Activated CD8-positive, alpha-beta T cell treated with anti-CD3 and anti-CD28 coated beads for 36 hours (primary cell): ENCODE data around the gene ZNF335. TPM values are rescaled to one million over a fixed set of nuclear protein-coding genes. Genes with fewer than 3 reads are reported as not detected.

Source experiments
- ATAC-seq: fragments of 200-7000 bp; cut with Tn5 transposase; one replicate; pipeline ENCODE4 v1.10.0; 2021; ENCODE audit warnings: mild to moderate bottlenecking, moderate library complexity
- CTCF ChIA-PET: fragments of 350-600 bp; sonication (Branson Sonifier 250); formaldehyde crosslinking; loops from one replicate; lab custom pipeline; 2021; ENCODE audit warnings: antibody characterized with exemption; lab: Charles Lee
- POLR2A ChIA-PET: fragments of 350-600 bp; sonication (Branson Sonifier 250); formaldehyde crosslinking; loops from one replicate; lab custom pipeline; 2021; ENCODE audit warnings: antibody characterized with exemption; lab: Charles Lee
- DNase-seq: peaks from one replicate; pipeline ENCODE4 v3.0.0-alpha.2; 2020
- H3K27ac Mint-ChIP-seq: one replicate; pipeline ENCODE4 v1.8.0; 2021; ENCODE audit warnings: mild to moderate bottlenecking, mixed read lengths
- H3K27me3 Mint-ChIP-seq: one replicate; pipeline ENCODE4 v1.8.0; 2021; ENCODE audit warnings: mixed read lengths
- H3K36me3 Mint-ChIP-seq: one replicate; pipeline ENCODE4 v1.8.0; 2021; ENCODE audit warnings: low read depth, mixed read lengths
- H3K4me1 Mint-ChIP-seq: one replicate; pipeline ENCODE4 v1.8.0; 2021; ENCODE audit warnings: low read depth, mixed read lengths
- H3K4me3 Mint-ChIP-seq: one replicate; pipeline ENCODE4 v1.8.0; 2021; ENCODE audit warnings: mild to moderate bottlenecking, moderate library complexity, mixed read lengths
- H3K9me3 Mint-ChIP-seq: one replicate; pipeline ENCODE4 v1.8.0; 2021; ENCODE audit warnings: mixed read lengths
- intact Hi-C: fragments of 100-400 bp; cut with micrococcal nuclease; formaldehyde crosslinking; loops from one replicate; pipeline ENCODE4 v1.10.0; 2022
- total RNA-seq, 2 experiments: library from RNA; stranded (reverse); gene quantifications; one replicate each; pipeline ENCODE4 v1.2.3, GENCODE V29; 2021
- TF ChIP-seq, protein P1 (sequence below): fragments of 200-600 bp; IDR thresholded peaks from one replicate; pipeline ENCODE4 v1.8.0; 2022; ENCODE audit warnings: antibody characterized with exemption, mild to moderate bottlenecking

The ZNF335 gene
- total RNA-seq, 2 experiments from 2014 or later: 27.0 to 28.8 TPM

GRCh38 chr20:45910670-45911485, 61.1 kb downstream of the ZNF335 start:
- peak overlapping the region; percentile 79 for H3K27ac Mint-ChIP-seq
- H3K36me3 Mint-ChIP-seq: no peaks in the 10 kb centered on the region
- CTCF ChIA-PET: interaction anchor here (0.7 to 1.9 kb wide), 2 partner anchors 52 to 59 kb away, joined by 3 to 7 read pairs; no protein-coding TSS in a partner anchor
- H3K9me3 Mint-ChIP-seq: no peaks in the 10 kb centered on the region
- TF ChIP-seq, protein P1, sequence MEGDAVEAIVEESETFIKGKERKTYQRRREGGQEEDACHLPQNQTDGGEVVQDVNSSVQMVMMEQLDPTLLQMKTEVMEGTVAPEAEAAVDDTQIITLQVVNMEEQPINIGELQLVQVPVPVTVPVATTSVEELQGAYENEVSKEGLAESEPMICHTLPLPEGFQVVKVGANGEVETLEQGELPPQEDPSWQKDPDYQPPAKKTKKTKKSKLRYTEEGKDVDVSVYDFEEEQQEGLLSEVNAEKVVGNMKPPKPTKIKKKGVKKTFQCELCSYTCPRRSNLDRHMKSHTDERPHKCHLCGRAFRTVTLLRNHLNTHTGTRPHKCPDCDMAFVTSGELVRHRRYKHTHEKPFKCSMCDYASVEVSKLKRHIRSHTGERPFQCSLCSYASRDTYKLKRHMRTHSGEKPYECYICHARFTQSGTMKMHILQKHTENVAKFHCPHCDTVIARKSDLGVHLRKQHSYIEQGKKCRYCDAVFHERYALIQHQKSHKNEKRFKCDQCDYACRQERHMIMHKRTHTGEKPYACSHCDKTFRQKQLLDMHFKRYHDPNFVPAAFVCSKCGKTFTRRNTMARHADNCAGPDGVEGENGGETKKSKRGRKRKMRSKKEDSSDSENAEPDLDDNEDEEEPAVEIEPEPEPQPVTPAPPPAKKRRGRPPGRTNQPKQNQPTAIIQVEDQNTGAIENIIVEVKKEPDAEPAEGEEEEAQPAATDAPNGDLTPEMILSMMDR: no peak
- ATAC-seq (peak; percentile 96), DNase-seq (peak; percentile 100)
- intact Hi-C loops: no loop called here
- H3K27me3 Mint-ChIP-seq: peaks cover 8% of the 10 kb centered on the region
- H3K4me1 Mint-ChIP-seq: peaks cover 17% of the 10 kb centered on the region
- peak overlapping the region; percentile 86 for H3K4me3 Mint-ChIP-seq
- POLR2A ChIA-PET: interaction anchor here (0.7 to 4.4 kb wide), 12 partner anchors 9 to 98 kb away, joined by 3 to 35 read pairs (median 4); partner anchors contain the start of genes CTSA, NEURL2, PCIF1 and UBE2C

- peaks cover 8% of the 10 kb centered on the region for H3K27me3 Mint-ChIP-seq
- ChIA-PET POLR2A (interaction anchor here (1.0 to 4.4 kb wide), 11 partner anchors 10 to 97 kb away, joined by 3 to 35 read pairs (median 6); partner anchors contain the start of genes CTSA, NEURL2, PCIF1 and UBE2C), CTCF (interaction anchor here (1.9 kb wide), 1 partner anchor 60 kb away, joined by 7 read pairs; no protein-coding TSS in a partner anchor)
- intact Hi-C loops: no loop called here
- peak overlapping the region; percentile 86 for H3K4me3 Mint-ChIP-seq
- no peaks in the 10 kb centered on the region for H3K9me3 Mint-ChIP-seq
- TF ChIP-seq, protein P1: no peak
- no peak for ATAC-seq
- H3K4me1 Mint-ChIP-seq: peaks cover 17% of the 10 kb centered on the region
- H3K27ac Mint-ChIP-seq: peak overlapping the region; percentile 76
- H3K36me3 Mint-ChIP-seq: no peaks in the 10 kb centered on the region
- no peak for DNase-seq
Measured at GRCh38 chr20:45909817-45910669, 62.0 kb downstream of the ZNF335 start.

DNA sequence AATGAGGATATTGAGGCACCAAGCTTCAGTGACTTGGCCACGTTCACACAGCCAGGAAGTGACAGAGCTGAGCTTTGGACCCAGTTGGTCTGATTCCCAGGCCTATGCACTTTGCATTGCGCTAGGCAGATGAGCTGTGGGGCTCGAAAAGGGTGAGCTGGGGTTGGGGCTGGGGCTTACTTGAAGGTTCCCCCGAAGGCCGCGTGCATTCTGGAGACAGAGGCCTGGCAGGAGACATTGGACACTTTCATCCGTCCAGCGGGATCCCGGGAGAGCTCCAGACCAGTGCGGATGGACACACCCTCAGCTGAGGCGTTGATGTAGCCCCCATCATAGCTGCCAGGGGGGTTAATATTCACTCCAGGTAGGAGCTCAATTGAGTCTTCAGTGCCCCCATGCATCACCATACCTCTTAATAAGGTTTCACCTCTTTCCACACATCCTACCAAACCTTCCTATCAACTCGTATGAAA, 62.6 kb downstream of the ZNF335 start:
- Mint-ChIP-seq H3K27me3 (peaks cover 5% of the 10 kb centered on the region), H3K4me3 (no peak overlapping the region), H3K4me1 (peaks cover 17% of the 10 kb centered on the region), H3K36me3 (no peaks in the 10 kb centered on the region), H3K9me3 (no peaks in the 10 kb centered on the region), H3K27ac (no peak overlapping the region)
- CTCF ChIA-PET: interaction anchor here (0.7 to 1.9 kb wide), 2 partner anchors 24 to 60 kb away, joined by 3 to 7 read pairs; no protein-coding TSS in a partner anchor
- intact Hi-C loops: no loop called here
- TF ChIP-seq, protein P1: no peak
- POLR2A ChIA-PET: interaction anchor here (0.5 to 4.4 kb wide), 8 partner anchors 9 to 827 kb away, joined by 3 to 35 read pairs (median 6); partner anchors contain the start of genes CTSA, NEURL2, PCIF1 and UBE2C
- DNase-seq (no peak), ATAC-seq (no peak)

- no peak overlapping the region for H3K27ac Mint-ChIP-seq
- TF ChIP-seq, protein P1: no peak
- H3K4me1 Mint-ChIP-seq: peaks cover 16% of the 10 kb centered on the region
- ATAC-seq (no peak), DNase-seq (no peak)
- intact Hi-C loops: no loop called here
- ChIA-PET POLR2A (interaction anchor here (0.7 to 4.4 kb wide), 3 partner anchors 18 to 559 kb away, joined by 4 to 35 read pairs (median 15); partner anchors contain the start of genes CTSA, NEURL2 and PCIF1), CTCF (interaction anchor here (0.9 to 1.0 kb wide), 2 partner anchors 62 to 108 kb away, joined by 3 to 4 read pairs; no protein-coding TSS in a partner anchor)
- H3K9me3 Mint-ChIP-seq: no peaks in the 10 kb centered on the region
- H3K4me3 Mint-ChIP-seq: no peak overlapping the region
- H3K36me3 Mint-ChIP-seq: no peaks in the 10 kb centered on the region
- peaks cover 3% of the 10 kb centered on the region for H3K27me3 Mint-ChIP-seq
Measured at GRCh38 chr20:45908084-45908483, 63.9 kb downstream of the ZNF335 start.
